Right atrium auricular region (tissue), 2 donors: ENCODE results near the gene PLPP4. TPM values are rescaled to one million over a fixed set of nuclear protein-coding genes. Genes with fewer than 3 reads are reported as not detected.

ENCODE experiments used
- DNase-seq: peaks from one replicate; pipeline ENCODE4 v3.0.0-alpha.2; 2019; ENCODE audit warnings: low spot score
- H3K27ac ChIP-seq, 2 donors: fragments of 200-600 bp; sonication (generic); 1 replicate in 1 of 2; 2 replicates in 1 of 2; pipeline ENCODE4 v1.5.1; 2016 to 2019
- H3K27me3 ChIP-seq, 2 donors: fragments of 200-600 bp; sonication (generic); one replicate each; pipeline versions ENCODE4 v1.5.1 to v1.6.0; 2017 to 2019
- H3K36me3 ChIP-seq: fragments of 200-600 bp; sonication (generic); one replicate; pipeline ENCODE4 v1.5.1; 2016
- H3K4me1 ChIP-seq, 2 donors: fragments of 200-600 bp; sonication (generic); one replicate each; pipeline versions ENCODE4 v1.5.1 to v1.6.0; 2017 to 2019
- H3K4me3 ChIP-seq, 2 donors: fragments of 200-600 bp; sonication (generic); 1 replicate in 1 of 2; 2 replicates in 1 of 2; pipeline ENCODE4 v1.5.1; 2017 to 2019; ENCODE audit warnings: mild to moderate bottlenecking in 1 of 2, moderate library complexity in 1 of 2
- H3K9me3 ChIP-seq, 2 donors: fragments of 200-600 bp; sonication (generic); one replicate each; pipeline ENCODE4 v1.5.1; 2019
- CTCF ChIP-seq, 2 donors: fragments of 200-600 bp; sonication (generic); IDR thresholded peaks; one replicate each; pipeline ENCODE4 v1.5.1; 2019; ENCODE audit warnings: antibody characterized with exemption in 2 of 2
- total RNA-seq, 2 donors: library from RNA; depleted of rRNA; stranded (reverse); fragments of >200 nt; gene quantifications; one replicate each; pipeline ENCODE4 v1.1.0, GENCODE V29; 2016

PLPP4 gene
- total RNA-seq, 2 donors from 2014 or later = not detected

- H3K4me1 ChIP-seq = no peaks in the 10 kb centered on the region
- no peaks in the 10 kb centered on the region for H3K27me3 ChIP-seq
- no peak overlapping the region for H3K27ac ChIP-seq
- H3K36me3 ChIP-seq = no peaks in the 10 kb centered on the region
- H3K9me3 ChIP-seq = no peaks in the 10 kb centered on the region
- TF ChIP-seq CTCF (IDR thresholded peaks at IDR 0.05) = no peak
- no peak overlapping the region for H3K4me3 ChIP-seq
- DNase-seq = peak; percentile 23
Observed at GRCh38 chr10:120480065-120480600, 23.1 kb downstream of the PLPP4 start.

- Histone ChIP-seq H3K36me3 (no peaks in the 10 kb centered on the region), H3K27me3 (no peaks in the 10 kb centered on the region), H3K9me3 (no peaks in the 10 kb centered on the region), H3K27ac (no peak overlapping the region), H3K4me1 (no peaks in the 10 kb centered on the region), H3K4me3 (no peak overlapping the region)
- TF ChIP-seq CTCF (IDR thresholded peaks at IDR 0.05) = no peak
- DNase-seq = no peak
Observed at GRCh38 chr10:120480848-120481247, 23.8 kb downstream of the PLPP4 start.

GRCh38 chr10:120483006-120483405 is 26.0 kb downstream of the PLPP4 start:
- H3K4me3 ChIP-seq = no peak overlapping the region
- H3K36me3 ChIP-seq = no peaks in the 10 kb centered on the region
- no peaks in the 10 kb centered on the region for H3K27me3 ChIP-seq
- no peaks in the 10 kb centered on the region for H3K4me1 ChIP-seq
- no peak for TF ChIP-seq CTCF (IDR thresholded peaks at IDR 0.05)
- H3K9me3 ChIP-seq = no peaks in the 10 kb centered on the region
- DNase-seq = peak; percentile 16
- H3K27ac ChIP-seq = no peak overlapping the region

GRCh38 chr10:120483651-120484301 is 26.7 kb downstream of the PLPP4 start:
- Histone ChIP-seq H3K4me1 (no peaks in the 10 kb centered on the region), H3K27me3 (no peaks in the 10 kb centered on the region), H3K27ac (no peak overlapping the region), H3K36me3 (no peaks in the 10 kb centered on the region), H3K9me3 (no peaks in the 10 kb centered on the region), H3K4me3 (no peak overlapping the region)
- no peak for DNase-seq
- TF ChIP-seq CTCF (IDR thresholded peaks at IDR 0.05) = no peak

GRCh38 chr10:120485946-120486345 is 28.9 kb downstream of the PLPP4 start:
- H3K4me1 ChIP-seq = no peaks in the 10 kb centered on the region
- H3K9me3 ChIP-seq = no peaks in the 10 kb centered on the region
- H3K4me3 ChIP-seq = no peak overlapping the region
- H3K36me3 ChIP-seq = no peaks in the 10 kb centered on the region
- TF ChIP-seq CTCF (IDR thresholded peaks at IDR 0.05) = no peak
- no peak overlapping the region for H3K27ac ChIP-seq
- DNase-seq = peak; percentile 9
- H3K27me3 ChIP-seq = no peaks in the 10 kb centered on the region
